ENCODE measurements around the gene FRMD1. TPM values are rescaled to one million over a fixed set of nuclear protein-coding genes. Genes with fewer than 3 reads are reported as not detected.

Gene FRMD1
- total RNA-seq, 6 experiments from 2014 or later, result 0.07 to 0.23 (median 0.12) TPM; not detected in 1

- intact Hi-C loops (cut with DNase I), result no loop called here
- ATAC-seq, result peak; percentile 39 to 55 (median 52)
- Histone ChIP-seq H3K9me3 (no peaks in the 10 kb centered on the region), H3K27me3 (no peaks in the 10 kb centered on the region), H3K27ac (no peak overlapping the region), H3K36me3 (no peaks in the 10 kb centered on the region), H3K4me3 (no peak overlapping the region), H3K4me1 (no peaks in the 10 kb centered on the region)
- DNase-seq, result peak in 2 of 3 donors; percentile 14 to 58
- TF ChIP-seq CTCF (IDR thresholded peaks at IDR 0.05), result peak in 1 of 4 donors; percentile 32
- TF ChIP-seq POLR2A (IDR thresholded peaks at IDR 0.05), result no peak
- 57% methylated on average over 1 of the region's 23 CpGs for WGBS (ENCODE audit: insufficient coverage, low coverage, low lambda C conversion rate, missing lambda C conversion rate)
These were observed 28.0 kb downstream of the FRMD1 start for GRCh38 chr6:168050881-168051586.

DNA sequence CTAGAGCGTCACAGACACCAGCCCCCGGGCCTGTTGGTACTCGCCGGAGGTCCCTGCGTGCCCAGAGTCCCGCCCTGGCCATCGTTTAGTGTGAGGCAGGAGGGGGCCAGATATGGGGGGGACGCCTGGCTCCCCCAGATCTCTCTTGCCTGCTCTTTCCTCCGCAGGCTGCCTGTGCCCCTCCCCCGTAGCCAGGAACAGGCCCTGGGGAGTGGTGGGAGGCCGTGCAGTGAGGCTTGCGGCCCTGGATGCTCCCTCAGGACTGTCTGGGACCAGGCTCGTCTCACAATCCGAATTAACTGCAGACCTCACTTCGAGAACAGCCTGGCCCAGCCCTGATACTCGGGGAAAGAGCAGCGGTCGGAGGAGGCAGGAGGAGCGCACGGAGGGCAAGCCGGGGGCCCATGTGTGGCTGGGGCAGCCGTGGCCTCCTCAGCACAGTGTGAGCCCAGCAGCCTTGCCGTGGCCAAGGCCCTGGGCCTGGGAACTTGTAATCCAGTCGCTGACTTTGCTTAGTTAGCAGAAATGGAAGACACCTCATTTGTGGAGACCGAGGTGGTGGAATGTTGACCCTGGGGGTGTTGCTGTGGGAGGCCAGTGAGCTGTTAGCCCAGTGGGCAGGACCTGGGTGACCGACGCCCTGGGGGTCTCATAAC lies 28.7 kb downstream of the FRMD1 start:
- DNase-seq, result peak in 2 of 3 donors; percentile 11 to 41
- TF ChIP-seq CTCF (IDR thresholded peaks at IDR 0.05), result no peak
- TF ChIP-seq POLR2A (IDR thresholded peaks at IDR 0.05), result no peak
- H3K27ac ChIP-seq, result no peak overlapping the region
- H3K27me3 ChIP-seq, result no peaks in the 10 kb centered on the region
- intact Hi-C loops (cut with DNase I), result no loop called here
- H3K4me3 ChIP-seq, result no peak overlapping the region
- H3K4me1 ChIP-seq, result no peaks in the 10 kb centered on the region
- no peaks in the 10 kb centered on the region for H3K9me3 ChIP-seq
- no peak for ATAC-seq
- WGBS (ENCODE audit: insufficient coverage, low coverage, low lambda C conversion rate, missing lambda C conversion rate), result 92% methylated on average over 7 of the region's 27 CpGs
- H3K36me3 ChIP-seq, result no peaks in the 10 kb centered on the region

DNA sequence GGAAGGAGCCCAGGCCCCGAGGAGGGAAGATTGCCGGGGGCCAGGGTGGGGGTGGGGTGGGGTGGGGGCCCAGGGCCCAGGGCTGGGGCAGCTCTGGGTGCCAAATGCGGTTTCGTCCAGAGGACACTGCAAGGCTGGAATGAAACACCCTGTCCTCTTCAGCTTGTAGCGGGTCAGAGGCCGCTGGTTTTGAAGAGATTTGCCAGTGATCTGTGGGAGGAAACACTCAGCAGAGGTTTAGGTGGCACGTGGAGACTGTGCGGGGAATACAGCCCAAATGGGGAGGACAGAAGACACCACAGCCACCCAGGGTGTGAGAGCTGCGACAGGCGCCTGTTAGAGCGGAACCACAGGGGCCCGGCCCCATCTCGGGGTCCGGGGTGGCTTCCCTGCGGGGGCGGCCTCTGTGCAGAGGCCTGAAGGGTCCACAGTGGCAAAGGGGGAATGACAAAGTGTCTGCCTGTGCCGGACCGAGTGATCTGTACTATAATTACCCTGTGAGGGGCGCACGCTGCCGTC lies 29.2 kb downstream of the FRMD1 start:
- intact Hi-C loops (cut with DNase I), result no loop called here

GRCh38 chr6:168049277-168049676 lies 29.7 kb downstream of the FRMD1 start:
- 100% methylated on average over 1 of the region's 20 CpGs for WGBS (ENCODE audit: insufficient coverage, low coverage, low lambda C conversion rate, missing lambda C conversion rate)
- no peak for ATAC-seq
- no peaks in the 10 kb centered on the region for H3K4me1 ChIP-seq
- no peaks in the 10 kb centered on the region for H3K36me3 ChIP-seq
- DNase-seq, result peak in 1 of 3 donors; percentile 36
- H3K27ac ChIP-seq, result no peak overlapping the region
- H3K27me3 ChIP-seq, result no peaks in the 10 kb centered on the region
- no peaks in the 10 kb centered on the region for H3K9me3 ChIP-seq
- intact Hi-C loops (cut with DNase I), result no loop called here
- no peak for TF ChIP-seq CTCF (IDR thresholded peaks at IDR 0.05)
- no peak for TF ChIP-seq POLR2A (IDR thresholded peaks at IDR 0.05)
- no peak overlapping the region for H3K4me3 ChIP-seq

More for the DNA sequence above, 29.2 kb downstream of the FRMD1 start:
- 90% methylated on average over 5 of the region's 21 CpGs for WGBS (ENCODE audit: insufficient coverage, low coverage, low lambda C conversion rate, missing lambda C conversion rate)
- ATAC-seq, result no peak
- peak in 2 of 3 donors; percentile 12 to 46 for DNase-seq
- Histone ChIP-seq H3K36me3 (no peaks in the 10 kb centered on the region), H3K27ac (no peak overlapping the region), H3K4me1 (no peaks in the 10 kb centered on the region), H3K4me3 (no peak overlapping the region), H3K9me3 (no peaks in the 10 kb centered on the region), H3K27me3 (no peaks in the 10 kb centered on the region)
- TF ChIP-seq CTCF (IDR thresholded peaks at IDR 0.05), result no peak
- no peak for TF ChIP-seq POLR2A (IDR thresholded peaks at IDR 0.05)

All from right lobe of liver (tissue), 6 donors.